ENCODE data around the gene ELMO2.

Gene ELMO2

DNA sequence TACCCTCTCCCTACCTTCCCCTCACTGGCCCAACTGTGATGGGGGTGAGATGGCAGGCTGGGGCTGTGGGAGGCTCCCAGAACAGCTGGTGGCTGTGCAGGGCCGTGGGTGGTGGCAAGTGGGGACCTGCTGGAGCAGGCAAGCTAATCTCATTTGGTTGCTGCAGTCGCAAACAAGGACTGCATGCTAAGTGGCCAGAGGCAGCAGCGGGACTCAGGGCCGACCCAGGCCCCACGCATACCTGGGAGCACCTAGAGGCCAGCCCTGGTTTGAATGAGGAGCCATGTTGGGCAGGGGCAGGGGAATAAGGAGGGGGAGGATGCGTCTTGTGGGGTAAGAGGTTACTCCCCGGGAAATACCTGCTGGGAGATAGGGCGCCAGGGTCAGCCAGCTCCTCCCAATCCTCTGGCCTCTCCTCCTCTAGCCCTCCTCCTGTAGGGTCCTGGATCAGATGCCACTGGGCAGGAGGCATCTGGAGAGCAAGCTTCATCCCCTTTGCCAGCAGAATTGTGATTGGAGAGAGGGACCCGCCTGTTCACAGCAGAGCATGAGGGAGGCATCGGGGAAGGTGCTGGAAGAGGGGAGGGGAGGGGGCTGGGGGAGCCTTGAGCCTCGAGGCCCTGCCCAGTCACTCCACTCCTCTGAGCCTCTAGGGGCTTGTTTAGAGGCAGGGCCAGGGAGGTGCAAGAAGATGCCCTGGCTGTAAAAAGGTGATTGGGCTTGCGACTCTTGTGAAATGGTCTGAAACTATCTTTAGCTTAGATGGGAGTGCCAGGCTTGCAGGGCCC is 73.8 kb downstream of the ELMO2 start:
- DNase-seq (ENCODE audit: low read depth, low spot score), result no peak

DNA sequence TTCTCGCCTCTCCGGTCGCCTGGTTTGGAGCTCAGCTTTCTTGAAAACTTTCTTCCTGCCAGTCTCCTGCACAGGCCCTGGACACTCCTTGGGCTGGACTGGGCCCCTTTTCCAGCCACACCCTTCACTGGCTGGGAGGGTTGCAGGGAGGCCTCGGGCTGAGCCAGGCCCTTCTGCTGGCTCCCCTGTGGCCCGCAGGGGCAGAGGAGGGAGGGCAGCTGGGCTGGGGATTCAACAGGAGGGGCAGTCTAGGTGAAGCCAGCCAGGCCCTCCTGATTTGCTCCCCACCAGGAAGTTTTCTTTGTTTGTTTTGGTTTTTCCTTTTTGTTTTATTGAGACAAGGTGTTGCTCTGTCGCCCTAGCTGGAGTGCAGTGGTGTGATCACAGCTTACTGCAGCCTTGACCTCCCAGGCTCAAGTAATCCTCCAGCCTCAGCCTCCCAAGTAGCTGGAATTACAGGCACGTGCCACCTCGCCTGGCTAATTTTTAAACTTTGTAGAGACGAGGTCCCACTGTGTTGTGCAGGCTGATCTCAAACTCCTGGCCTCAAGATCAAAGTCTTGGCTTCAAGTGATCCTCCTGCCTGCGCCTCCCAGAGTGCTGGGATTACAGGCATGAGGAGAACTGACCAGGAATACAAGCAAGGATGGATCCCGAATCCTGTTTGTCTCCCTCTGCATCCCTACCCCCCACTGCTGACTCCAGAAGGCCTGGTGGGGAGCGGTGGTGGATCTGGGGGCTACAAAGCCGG is 74.6 kb downstream of the ELMO2 start:
- DNase-seq (ENCODE audit: low read depth, low spot score), result no peak

GRCh38 chr20:46330831-46331371 is 75.5 kb downstream of the ELMO2 start:
- no peak for DNase-seq (ENCODE audit: low read depth, low spot score)

DNA sequence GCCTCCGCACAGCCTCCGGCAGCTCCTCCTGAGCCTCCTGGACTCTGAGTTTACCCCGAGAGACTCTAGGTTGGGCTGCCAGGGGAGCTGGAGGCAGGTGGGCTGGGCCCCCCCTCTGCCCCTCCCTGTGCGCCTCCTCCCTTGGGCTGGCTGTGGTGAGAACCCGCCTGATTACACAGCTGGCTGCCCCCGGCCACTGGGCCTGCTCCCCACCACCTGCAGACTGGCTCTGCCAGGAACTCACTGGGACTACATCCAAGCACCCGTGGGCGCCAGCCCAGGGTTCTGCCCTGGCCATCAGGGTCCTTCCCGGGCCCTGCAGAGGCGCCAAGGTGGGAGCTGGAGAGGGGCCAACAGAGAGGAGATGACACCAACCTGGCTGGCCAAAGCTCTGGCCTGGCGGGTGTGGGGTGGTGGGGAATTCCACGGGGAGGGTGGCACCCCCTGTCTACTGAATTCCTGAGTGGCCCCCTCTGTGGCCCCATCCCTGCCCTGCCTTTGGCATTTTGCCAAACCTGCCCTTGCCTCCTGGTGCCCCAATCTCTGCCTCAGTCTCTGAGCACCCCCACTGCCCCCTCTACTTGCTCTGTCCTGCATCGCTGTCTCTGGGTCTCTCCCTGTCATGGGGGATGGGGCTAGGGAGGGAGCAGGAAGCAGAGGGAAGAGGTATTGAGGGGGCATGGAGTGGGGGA is 76.2 kb downstream of the ELMO2 start:
- DNase-seq (ENCODE audit: low read depth, low spot score), result no peak

- DNase-seq (ENCODE audit: low read depth, low spot score), result no peak
These were observed 78.1 kb downstream of the ELMO2 start for GRCh38 chr20:46328200-46328882.

DNA sequence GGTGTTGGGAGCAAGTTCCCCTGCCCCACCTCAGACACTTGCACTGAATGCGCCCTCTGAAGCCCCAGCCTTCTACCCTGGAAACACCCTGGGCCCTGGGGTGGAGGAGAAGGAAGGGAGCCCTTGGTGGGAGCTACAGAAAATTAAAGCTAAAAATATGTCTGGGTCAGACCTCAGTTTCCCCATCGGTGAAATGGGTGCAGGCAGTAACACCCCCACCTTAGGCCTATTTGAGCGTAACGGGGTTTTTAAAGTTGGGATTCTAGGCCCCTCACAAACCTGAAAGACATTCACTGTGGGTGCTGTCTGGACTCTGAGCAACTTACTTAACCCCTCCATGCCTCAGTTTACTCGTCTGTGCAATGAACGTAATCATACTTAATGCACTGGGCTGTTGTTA is 78.9 kb downstream of the ELMO2 start:
- no peak for DNase-seq (ENCODE audit: low read depth, low spot score)

DNA sequence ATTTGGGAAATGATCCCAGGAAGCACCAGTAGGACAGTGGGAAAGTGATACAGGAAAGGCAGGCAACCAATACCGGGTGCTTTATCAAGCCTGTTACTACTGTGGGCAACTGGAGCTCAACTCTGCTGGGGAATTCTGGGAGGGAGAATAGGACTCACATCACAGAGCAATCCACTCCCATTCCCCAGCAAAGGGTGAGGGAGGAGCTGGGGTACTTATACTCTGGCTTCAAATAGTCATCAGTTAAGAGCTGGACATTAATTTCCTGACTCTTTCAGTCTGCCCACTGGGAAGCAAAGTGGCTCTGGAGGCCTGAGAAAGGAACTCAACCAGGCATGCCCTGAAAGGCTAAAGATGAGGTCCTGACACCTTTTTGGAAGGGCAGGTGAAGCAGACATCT is 80.6 kb downstream of the ELMO2 start:
- no peak for DNase-seq (ENCODE audit: low read depth, low spot score)

DNA sequence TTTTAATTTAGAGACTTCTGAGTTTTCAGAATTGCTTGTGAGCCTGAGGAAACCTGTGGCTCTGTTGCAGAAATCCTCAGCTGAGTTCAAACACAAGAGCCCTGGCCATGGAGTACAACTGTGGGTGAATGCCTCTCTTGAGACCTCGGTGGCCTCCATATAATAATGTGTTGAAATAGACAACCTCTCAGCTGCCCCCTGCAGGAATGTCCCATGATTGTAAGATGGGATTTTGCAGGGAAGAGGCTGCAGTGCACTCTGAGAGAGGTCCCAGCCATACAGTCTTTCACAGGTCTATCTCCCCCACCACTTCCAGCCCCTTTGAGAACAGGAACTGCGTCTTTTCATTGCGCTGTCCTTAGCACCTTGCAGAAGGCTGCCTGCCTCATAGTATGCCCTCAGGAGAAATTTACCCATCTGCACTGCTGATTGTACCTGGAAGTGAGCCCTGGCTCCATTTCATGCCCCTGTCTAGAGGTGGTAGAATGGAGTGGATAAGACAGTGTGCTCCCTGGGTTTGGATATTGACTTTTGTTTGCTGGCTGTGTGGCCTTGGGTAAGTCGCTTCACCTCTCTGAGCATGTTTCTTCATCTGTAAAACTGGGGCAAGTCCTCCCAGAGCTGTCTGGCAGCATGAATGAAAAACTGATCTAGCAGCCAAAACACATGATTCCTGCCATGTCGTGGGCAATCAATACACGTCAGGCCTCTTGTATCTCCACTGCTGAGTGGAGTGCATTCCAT is 81.3 kb downstream of the ELMO2 start:
- no peak for DNase-seq (ENCODE audit: low read depth, low spot score)

DNA sequence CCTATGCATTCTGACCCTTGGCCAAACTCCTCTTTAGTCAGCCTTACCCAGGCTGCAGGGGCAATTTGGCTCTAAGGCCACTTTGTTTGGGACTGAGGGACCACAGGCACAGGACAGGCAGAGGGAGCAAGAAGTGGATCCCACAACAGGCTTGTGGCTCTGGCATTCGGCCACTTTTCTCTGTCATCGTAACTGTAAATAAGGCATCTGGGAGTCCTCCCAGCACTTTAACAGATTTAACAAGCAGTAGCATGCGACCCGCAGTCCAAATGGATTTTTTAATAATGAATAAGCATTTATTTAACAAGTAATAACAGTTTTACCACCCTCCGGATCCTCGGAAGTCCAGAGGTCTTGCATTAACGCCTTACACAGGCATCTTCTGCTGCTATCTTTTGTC is 82.0 kb downstream of the ELMO2 start:
- no peak for DNase-seq (ENCODE audit: low read depth, low spot score)

DNA sequence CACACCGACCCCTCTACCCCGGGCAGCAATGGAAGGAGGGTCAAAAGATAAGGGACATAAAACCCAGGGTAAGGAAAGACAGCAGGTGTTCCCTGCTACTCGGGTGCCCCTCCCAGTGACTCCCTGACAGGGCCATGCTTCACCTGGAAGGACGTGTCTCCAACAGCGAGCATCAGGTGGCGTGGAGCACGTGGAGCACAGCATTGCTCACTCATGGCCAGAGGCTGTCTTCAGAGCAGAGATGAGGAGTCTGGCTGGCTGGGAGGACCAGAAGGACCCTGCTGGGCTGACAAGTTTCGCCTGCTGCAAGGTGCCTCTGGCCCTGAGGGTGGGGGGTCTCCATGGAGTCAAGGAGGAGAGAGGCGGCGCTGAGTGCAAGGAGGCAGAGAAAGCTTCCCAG is 82.9 kb downstream of the ELMO2 start:
- DNase-seq (ENCODE audit: low read depth, low spot score), result no peak

DNA sequence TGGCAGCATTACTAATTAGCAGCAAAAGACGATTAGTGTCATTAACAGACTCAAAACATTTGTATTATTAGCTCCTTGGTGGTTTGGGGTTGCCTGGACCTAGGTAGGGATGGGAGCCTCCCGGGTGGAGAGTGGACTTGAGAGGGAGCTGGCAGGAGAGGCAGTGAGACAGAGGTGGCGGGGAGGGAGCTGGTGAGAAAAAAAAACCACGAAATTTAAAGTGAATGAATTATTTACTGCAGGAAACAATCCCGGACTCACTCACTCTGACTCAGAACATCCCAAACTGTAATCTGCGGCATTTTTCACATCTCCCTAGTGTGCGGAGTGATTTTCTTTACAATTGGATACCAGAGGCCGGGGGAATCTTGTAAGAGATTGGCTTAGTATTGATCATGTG is 83.8 kb downstream of the ELMO2 start:
- no peak for DNase-seq (ENCODE audit: low read depth, low spot score)

DNA sequence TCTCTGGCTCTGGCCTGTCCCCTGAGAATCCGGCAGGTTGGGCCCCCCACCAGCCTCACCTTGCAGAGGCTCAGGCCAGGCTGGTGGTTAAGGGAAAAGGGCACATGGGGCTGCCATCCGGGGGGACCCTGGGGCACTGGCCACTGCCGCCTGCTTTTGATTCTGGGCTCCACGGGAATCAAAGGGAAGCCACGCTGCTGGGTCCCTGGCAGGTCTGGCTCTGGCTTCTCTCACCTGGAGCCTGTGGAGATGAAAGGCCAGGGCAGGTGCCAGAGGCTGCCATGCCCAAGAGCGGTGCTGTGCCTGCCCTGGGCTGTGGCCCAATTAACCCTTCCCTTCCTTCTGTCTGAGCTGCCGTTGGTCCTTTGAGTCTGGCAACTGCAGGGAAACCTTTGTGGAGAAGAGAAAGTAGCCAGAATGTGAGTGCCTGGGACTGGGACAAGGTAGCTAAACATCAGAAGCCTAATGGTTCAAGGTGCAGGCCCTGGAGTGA is 88.7 kb downstream of the ELMO2 start:
- DNase-seq (ENCODE audit: low read depth, low spot score), result no peak

GRCh38 chr20:46316984-46317684 is 89.3 kb downstream of the ELMO2 start:
- no peak for DNase-seq (ENCODE audit: low read depth, low spot score)

Measured in brain pericyte (primary cell).